Measurements from ENCODE around the gene TP63. TPM values are rescaled to one million over a fixed set of nuclear protein-coding genes. Genes with fewer than 3 reads are reported as not detected.

Gene TP63
- total RNA-seq, 1 experiment from 2014 or later = 3.6 TPM

GRCh38 chr3:189714991-189715961 lies 84.1 kb downstream of the TP63 start:
- intact Hi-C loops (cut with micrococcal nuclease; ENCODE audit: unreplicated experiment) = loop anchor here (5.0 kb wide), 1 partner anchor 42 kb away; no protein-coding TSS in a partner anchor
- H3F3A ChIP-seq (ENCODE audit: insufficient read depth, low read depth) = 0 out of 2 replicates have a peak, but pooled peaks cover 4% of the 10 kb centered on the region
- H3K4me1 ChIP-seq (replicated peaks; ENCODE audit: insufficient read depth) = peaks cover 19% of the 10 kb centered on the region
- DNase-seq = no peak
- no peaks in the 10 kb centered on the region for H3K9me2 ChIP-seq (ENCODE audit: insufficient read depth)
- no peak overlapping the region for H3K27ac ChIP-seq
- CTCF ChIA-PET = interaction anchor here (1.0 kb wide), 1 partner anchor 233 kb away, joined by 4 read pairs; no protein-coding TSS in a partner anchor
- no peaks in the 10 kb centered on the region for H3K36me3 ChIP-seq (ENCODE audit: low read depth)
- no peaks in the 10 kb centered on the region for H4K20me1 ChIP-seq (ENCODE audit: insufficient read depth)
- TF ChIP-seq EZH2 (IDR thresholded peaks at IDR 0.05; ENCODE audit: low read depth) = no peak
- TF ChIP-seq CTCF (conservative IDR thresholded peaks at IDR 0.05) = no peak
- no peaks in the 10 kb centered on the region for H3K79me2 ChIP-seq (ENCODE audit: low read depth)
- no peak overlapping the region for H3K4me2 ChIP-seq
- H3K9me3 ChIP-seq (ENCODE audit: insufficient read depth, low read depth) = peaks cover 32% of the 10 kb centered on the region
- H3K4me3 ChIP-seq = no peak overlapping the region
- H2AFZ ChIP-seq = peak overlapping the region; percentile 17; the same call in 1 of the 2 replicates
- H3K27me3 ChIP-seq (ENCODE audit: insufficient read depth, low read depth) = no peaks in the 10 kb centered on the region
- POLR2A ChIA-PET (ENCODE audit: unreplicated experiment) = no interaction called here
- BruUV-seq (replicated peaks) = no TSS peak

- H3K4me2 ChIP-seq = no peak overlapping the region
- no TSS peak for BruUV-seq (replicated peaks)
Measured at GRCh38 chr3:189718215-189718614, 87.0 kb downstream of the TP63 start.

More at GRCh38 chr3:189718215-189718614, 87.0 kb downstream of the TP63 start:
- Histone ChIP-seq H3K36me3 (ENCODE audit: low read depth) (no peaks in the 10 kb centered on the region), H3K9me3 (ENCODE audit: insufficient read depth, low read depth) (peaks cover 20% of the 10 kb centered on the region), H3K4me3 (no peak overlapping the region), H4K20me1 (ENCODE audit: insufficient read depth) (no peaks in the 10 kb centered on the region), H3K27ac (no peak overlapping the region), H2AFZ (no peak overlapping the region), H3K79me2 (ENCODE audit: low read depth) (no peaks in the 10 kb centered on the region), H3F3A (ENCODE audit: insufficient read depth, low read depth) (no peaks in the 10 kb centered on the region), H3K9me2 (ENCODE audit: insufficient read depth) (no peaks in the 10 kb centered on the region), H3K27me3 (ENCODE audit: insufficient read depth, low read depth) (no peaks in the 10 kb centered on the region), H3K4me1 (replicated peaks; ENCODE audit: insufficient read depth) (peaks cover 2% of the 10 kb centered on the region)
- intact Hi-C loops (cut with micrococcal nuclease; ENCODE audit: unreplicated experiment) = no loop called here
- ChIA-PET CTCF (no interaction called here), POLR2A (ENCODE audit: unreplicated experiment) (no interaction called here)
- TF ChIP-seq EZH2 (IDR thresholded peaks at IDR 0.05; ENCODE audit: low read depth) (no peak), CTCF (conservative IDR thresholded peaks at IDR 0.05) (no peak)
- no peak for DNase-seq

Data from PC-9 (cell line).